GM12801 (cell line): ENCODE measurements around the gene TEX10.

ENCODE experiments used
- CTCF ChIP-seq: IDR thresholded peaks from one replicate; pipeline ENCODE4 v1.5.1; 2011; ENCODE audit warnings: control low read depth; ENCODE audit not compliant: insufficient read length; ENCODE audit errors: extremely low read depth

Gene TEX10

GRCh38 chr9:100294806-100295205 is 57.9 kb downstream of the TEX10 start:
- TF ChIP-seq CTCF = no peak

- TF ChIP-seq CTCF = no peak
These were observed 58.4 kb downstream of the TEX10 start for GRCh38 chr9:100294341-100294740.

GRCh38 chr9:100292414-100292813 is 60.3 kb downstream of the TEX10 start:
- no peak for TF ChIP-seq CTCF

- no peak for TF ChIP-seq CTCF
These were observed 62.0 kb downstream of the TEX10 start for GRCh38 chr9:100290714-100291113.

- no peak for TF ChIP-seq CTCF
These were observed 65.6 kb downstream of the TEX10 start for GRCh38 chr9:100287186-100287585.

GRCh38 chr9:100286257-100286656 is 66.5 kb downstream of the TEX10 start:
- TF ChIP-seq CTCF = no peak

- no peak for TF ChIP-seq CTCF
These were observed 67.1 kb downstream of the TEX10 start for GRCh38 chr9:100285601-100286000.

- TF ChIP-seq CTCF = no peak
These were observed 67.7 kb downstream of the TEX10 start for GRCh38 chr9:100285080-100285479.
